Kidney (tissue), 14 donors: ENCODE results near the gene LRRFIP1. TPM values are rescaled to one million over a fixed set of nuclear protein-coding genes. Genes with fewer than 3 reads are reported as not detected.

Experiments used
- DNase-seq, 5 donors: peaks; one replicate each; pipeline ENCODE4 v3.0.0-alpha.2; 2013 to 2020
- FAIRE-seq: peaks from 2 replicates; lab custom pipeline; 2012; peaks lifted over from hg19 to GRCh38; lab: Jason Lieb, UNC
- H3K27ac ChIP-seq, 2 donors: one replicate each; pipeline ENCODE4 v1.7.0; 2013; ENCODE audit warnings: low read depth in 2 of 2, low read length in 2 of 2, inconsistent platforms in 1 of 2
- H3K27me3 ChIP-seq: one replicate; pipeline ENCODE4 v1.7.1; 2013; ENCODE audit warnings: low read length, inconsistent platforms; ENCODE audit not compliant: control insufficient read depth, insufficient read depth
- H3K36me3 ChIP-seq, 3 donors: one replicate each; pipeline versions ENCODE4 v1.7.0 to v1.7.1; 2013; ENCODE audit warnings: low read length in 3 of 3, control low read depth in 1 of 3, inconsistent platforms in 1 of 3; ENCODE audit not compliant: insufficient read depth in 3 of 3, control insufficient read depth in 2 of 3
- H3K4me1 ChIP-seq, 3 donors: one replicate each; pipeline versions ENCODE4 v1.7.0 to v1.7.1; 2013; ENCODE audit warnings: low read length in 3 of 3, inconsistent platforms in 1 of 3, low read depth in 1 of 3; ENCODE audit not compliant: control insufficient read depth in 2 of 3, insufficient read depth in 2 of 3
- H3K4me3 ChIP-seq, 3 donors: one replicate each; pipeline versions ENCODE4 v1.7.0 to v1.8.1; 2013; ENCODE audit warnings: low read length in 3 of 3, control low read depth in 1 of 3, inconsistent platforms in 1 of 3
- H3K9ac ChIP-seq, 3 donors: one replicate each; pipeline versions ENCODE4 v1.7.0 to v1.7.1; 2013; ENCODE audit warnings: low read length in 3 of 3, control low read depth in 1 of 3, inconsistent platforms in 1 of 3
- H3K9me3 ChIP-seq, 3 donors: one replicate each; pipeline versions ENCODE4 v1.7.0 to v1.7.1; 2013; ENCODE audit warnings: low read length in 3 of 3, control low read depth in 1 of 3, inconsistent platforms in 1 of 3; ENCODE audit not compliant: control insufficient read depth in 2 of 3, insufficient read depth in 1 of 3
- intact Hi-C: fragments of 100-400 bp; cut with DNase I; formaldehyde crosslinking; loops from one replicate; pipeline ENCODE4 v1.11.1; 2022
- polyA plus RNA-seq: library from polyadenylated mRNA; stranded (reverse); fragments of 350-450 nt; fragmentation: Illumina TruSeq; extraction: RNeasy Lipid Tissue Mini Kit (QIAGEN cat#74804); gene quantifications from one replicate; pipeline ENCODE4 v1.2.3, GENCODE V29; 2014; ENCODE audit warnings: low read depth, low replicate concordance; ENCODE audit not compliant: insufficient read depth
- total RNA-seq: library from RNA; stranded (reverse); fragmentation: NEBNext Ultra II Directional; extraction: Animal tissue kit (Norgen Biotek cat#: 25700); gene quantifications from one replicate; pipeline ENCODE4 v1.2.1, GENCODE V29; 2021
- TF ChIP-seq, protein P1 (sequence below): IDR thresholded peaks from 3 replicates; pipeline ENCODE4 v1.5.1; 2012; ENCODE audit warnings: mild to moderate bottlenecking, moderate library complexity, borderline replicate concordance; ENCODE audit not compliant: insufficient read depth; ENCODE audit errors: extremely low read depth
- donor health status: control.
- donor health status: control.
- donor health status: control.
- donor health status: control.
- donor health status: control.
- donor health status: DM: yes; HTN: yes; CAD: no.
- donor health status: Normal renal cell carcinoma (clear cell type).

Gene LRRFIP1
- total and polyA plus RNA-seq, 2 donors from 2014 or later = 39.1 to 204 TPM

DNA sequence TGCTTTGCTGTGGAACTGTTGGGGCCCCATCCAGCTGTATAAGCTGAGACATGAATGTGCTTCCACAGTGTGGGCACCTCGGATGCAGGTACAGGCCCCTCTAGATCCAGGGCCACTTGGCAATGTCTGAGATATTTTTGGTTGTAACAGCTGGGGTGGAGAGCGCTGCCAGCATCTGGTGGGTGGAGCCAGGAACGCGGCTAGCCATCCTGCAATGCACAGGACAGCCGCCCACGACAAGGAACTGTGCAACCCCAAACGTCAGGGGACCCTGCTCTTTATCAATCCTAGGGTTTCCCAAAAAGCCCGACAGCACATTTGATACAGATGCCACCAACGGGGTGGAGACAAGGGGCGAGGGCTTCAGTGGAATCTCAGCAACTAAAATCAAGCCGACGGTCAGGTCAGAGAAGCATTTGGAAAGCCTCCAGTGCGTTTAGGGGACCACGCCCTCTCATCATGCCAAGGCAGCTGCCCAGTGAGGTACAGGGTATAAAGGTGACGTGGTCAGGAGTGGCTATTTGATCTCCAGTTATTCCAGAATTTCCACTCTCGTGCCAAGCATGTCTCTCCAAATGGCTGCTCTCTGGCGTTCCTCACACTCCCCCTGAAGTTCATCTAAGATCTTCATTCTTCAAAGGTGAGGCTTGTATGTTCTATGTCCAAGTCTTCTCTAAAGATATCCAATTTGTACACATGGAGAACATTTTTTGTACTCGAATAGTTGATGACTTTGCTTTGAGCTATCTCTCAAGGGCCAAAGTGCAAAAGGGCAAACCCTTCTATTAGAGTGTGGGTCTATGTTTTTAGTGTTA is 55.7 kb downstream of the LRRFIP1 start:
- no peak overlapping the region for H3K27ac ChIP-seq
- no peak for FAIRE-seq
- H3K4me1 ChIP-seq = peaks cover 0 to 1% (median 0%) of the 10 kb centered on the region in 3 donors
- H3K36me3 ChIP-seq = no peaks in the 10 kb centered on the region
- no peaks in the 10 kb centered on the region for H3K9me3 ChIP-seq
- TF ChIP-seq, protein P1, sequence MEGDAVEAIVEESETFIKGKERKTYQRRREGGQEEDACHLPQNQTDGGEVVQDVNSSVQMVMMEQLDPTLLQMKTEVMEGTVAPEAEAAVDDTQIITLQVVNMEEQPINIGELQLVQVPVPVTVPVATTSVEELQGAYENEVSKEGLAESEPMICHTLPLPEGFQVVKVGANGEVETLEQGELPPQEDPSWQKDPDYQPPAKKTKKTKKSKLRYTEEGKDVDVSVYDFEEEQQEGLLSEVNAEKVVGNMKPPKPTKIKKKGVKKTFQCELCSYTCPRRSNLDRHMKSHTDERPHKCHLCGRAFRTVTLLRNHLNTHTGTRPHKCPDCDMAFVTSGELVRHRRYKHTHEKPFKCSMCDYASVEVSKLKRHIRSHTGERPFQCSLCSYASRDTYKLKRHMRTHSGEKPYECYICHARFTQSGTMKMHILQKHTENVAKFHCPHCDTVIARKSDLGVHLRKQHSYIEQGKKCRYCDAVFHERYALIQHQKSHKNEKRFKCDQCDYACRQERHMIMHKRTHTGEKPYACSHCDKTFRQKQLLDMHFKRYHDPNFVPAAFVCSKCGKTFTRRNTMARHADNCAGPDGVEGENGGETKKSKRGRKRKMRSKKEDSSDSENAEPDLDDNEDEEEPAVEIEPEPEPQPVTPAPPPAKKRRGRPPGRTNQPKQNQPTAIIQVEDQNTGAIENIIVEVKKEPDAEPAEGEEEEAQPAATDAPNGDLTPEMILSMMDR = no peak
- H3K4me3 ChIP-seq = no peak overlapping the region
- DNase-seq = peak in 1 of 5 donors; percentile 30
- no peak overlapping the region for H3K9ac ChIP-seq
- intact Hi-C loops = no loop called here
- no peaks in the 10 kb centered on the region for H3K27me3 ChIP-seq

DNA sequence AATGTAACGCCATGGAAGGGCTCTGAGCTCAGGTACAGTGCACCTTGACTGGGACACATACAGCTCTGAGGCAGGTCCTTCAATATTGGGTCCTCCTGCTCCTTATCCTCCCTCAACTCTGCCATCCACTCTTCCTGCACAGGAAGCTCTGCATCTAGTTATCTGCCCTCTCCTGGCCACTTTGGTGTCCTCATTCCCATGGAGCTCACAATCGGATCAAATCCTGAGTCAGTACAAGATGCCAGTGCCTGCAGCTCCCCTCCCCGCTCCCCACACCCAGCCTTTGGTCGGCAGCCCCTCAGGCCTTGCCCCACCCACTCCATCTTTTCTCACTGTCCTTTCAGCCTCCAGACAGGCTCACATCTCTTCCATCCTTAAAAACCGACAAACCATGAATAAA is 58.0 kb downstream of the LRRFIP1 start:
- no peaks in the 10 kb centered on the region for H3K27me3 ChIP-seq
- H3K9me3 ChIP-seq = no peaks in the 10 kb centered on the region
- TF ChIP-seq, protein P1 = peak; percentile 37
- no peak overlapping the region for H3K9ac ChIP-seq
- DNase-seq (peak in 1 of 5 donors; percentile 42), FAIRE-seq (no peak)
- intact Hi-C loops = no loop called here
- H3K27ac ChIP-seq = no peak overlapping the region
- H3K4me1 ChIP-seq = peaks cover 0 to 2% (median 0%) of the 10 kb centered on the region in 3 donors
- H3K4me3 ChIP-seq = no peak overlapping the region
- H3K36me3 ChIP-seq = no peaks in the 10 kb centered on the region

DNA sequence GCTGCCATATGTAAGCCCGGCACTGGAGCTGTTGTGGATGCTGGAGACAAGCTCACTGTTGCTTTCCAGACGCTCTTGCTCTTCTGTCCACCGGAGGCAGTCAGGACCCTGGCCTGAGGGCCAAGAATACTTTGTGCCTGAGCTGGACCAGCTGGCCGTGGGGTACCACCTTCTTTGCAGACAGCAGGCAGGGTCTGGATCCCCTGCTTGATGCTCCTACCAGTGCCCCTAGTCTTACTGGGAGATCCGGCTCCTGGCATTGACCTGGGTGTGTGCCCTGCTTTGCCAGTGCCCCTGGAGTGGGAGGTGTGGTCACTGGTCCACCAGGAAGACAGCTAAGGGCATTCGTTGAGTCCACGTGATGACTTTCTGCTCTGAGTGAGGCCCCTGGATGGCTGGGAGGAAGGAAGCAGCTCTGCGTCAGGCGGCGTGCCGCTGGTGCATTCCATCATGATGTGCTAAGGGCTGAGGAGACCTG is 59.3 kb downstream of the LRRFIP1 start:
- no peak overlapping the region for H3K4me3 ChIP-seq
- FAIRE-seq = no peak
- TF ChIP-seq, protein P1 = no peak
- intact Hi-C loops = no loop called here
- H3K9ac ChIP-seq = no peak overlapping the region
- H3K27ac ChIP-seq = peak overlapping the region in 1 of 2 donors; percentile 18
- peak in 1 of 5 donors; percentile 45 for DNase-seq
- H3K9me3 ChIP-seq = no peaks in the 10 kb centered on the region
- H3K27me3 ChIP-seq = no peaks in the 10 kb centered on the region
- H3K4me1 ChIP-seq = peaks cover 0 to 2% (median 0%) of the 10 kb centered on the region in 3 donors
- no peaks in the 10 kb centered on the region for H3K36me3 ChIP-seq
